Measurements from ENCODE around the gene XKR7. TPM values are rescaled to one million over a fixed set of nuclear protein-coding genes. Genes with fewer than 3 reads are reported as not detected.

XKR7 gene
- total and polyA plus RNA-seq, 10 of the 15 experiments (the other 5 are each of a cell fraction or from before 2014, with no cell fraction given), result not detected

DNA sequence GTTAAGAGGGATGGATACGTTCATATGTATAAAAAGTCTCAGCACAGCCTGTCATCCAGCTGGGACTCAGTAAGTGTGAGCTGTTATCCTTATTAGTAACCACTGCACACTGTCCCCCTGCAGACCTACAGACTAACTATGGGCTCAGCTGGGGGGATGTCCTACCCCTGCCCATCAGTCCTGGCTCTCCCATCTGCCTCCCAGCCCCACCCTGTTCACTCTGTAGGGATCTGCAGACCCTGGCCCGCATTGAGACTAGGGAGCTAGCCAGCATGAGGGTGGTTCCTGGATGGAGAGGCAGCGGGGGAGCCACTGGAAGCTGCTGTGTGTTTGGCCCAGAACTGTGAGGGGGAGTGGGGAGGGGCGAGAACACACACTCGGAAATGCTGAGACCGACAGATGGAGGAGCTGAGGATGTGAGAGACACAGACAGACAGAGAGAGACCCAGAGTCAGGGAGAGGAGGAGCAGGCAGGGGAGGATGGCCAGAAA is 17.1 kb downstream of the XKR7 start:
- H2AFZ ChIP-seq (ENCODE audit: control insufficient read depth, low read depth, low read length), result no peak overlapping the region
- CTCF ChIA-PET, result no interaction called here
- DNase-seq (ENCODE audit: low read depth, low spot score) (no peak), FAIRE-seq (no peak), ATAC-seq (no peak)
- WGBS (ENCODE audit: insufficient coverage, insufficient replicate concordance, low lambda C conversion rate, missing lambda C conversion rate), result 2% methylated on average over 6 of the region's 6 CpGs
- H3K4me2 ChIP-seq (ENCODE audit: control insufficient read depth, insufficient read depth), result no peak overlapping the region
- no TSS peak for BruUV-seq (replicated peaks)
- in situ Hi-C loops (cut with MboI) (no loop called here), intact Hi-C loops (cut with micrococcal nuclease; ENCODE audit: unreplicated experiment) (no loop called here)
- H3K9ac ChIP-seq (ENCODE audit: control insufficient read depth, insufficient read depth, low read length), result no peak overlapping the region
- no peaks in the 10 kb centered on the region for H3K9me3 ChIP-seq (replicated peaks; ENCODE audit: control insufficient read depth, insufficient read depth, low read length)
- POLR2A ChIA-PET, result no interaction called here
- no peaks in the 10 kb centered on the region for H3K36me3 ChIP-seq (ENCODE audit: control insufficient read depth in 2 of 2, insufficient read depth in 2 of 2, low read length in 1 of 2)
- H3K27me3 ChIP-seq (replicated peaks in 1 of 2; ENCODE audit: control insufficient read depth in 2 of 2, insufficient read depth in 2 of 2, low read length in 1 of 2), result no peaks in the 10 kb centered on the region; a peak in 1 of 4 replicates
- no peak overlapping the region for H3K4me3 ChIP-seq
- H3K27ac ChIP-seq (ENCODE audit: control insufficient read depth, insufficient read depth), result no peak overlapping the region
- SMC1A ChIA-PET (ENCODE audit: uncharacterized antibody, unreplicated experiment), result no interaction called here
- H3K79me2 ChIP-seq (ENCODE audit: control insufficient read depth, insufficient read depth, low read length), result no peaks in the 10 kb centered on the region
- RAD21 ChIA-PET (ENCODE audit: unreplicated experiment), result interaction anchor here (1.1 kb wide), 1 partner anchor 132 kb away, joined by 3 read pairs; no protein-coding TSS in a partner anchor
- no peak for TF ChIP-seq RUNX3 (IDR thresholded peaks at IDR 0.05; ENCODE audit: low read length)
- TF ChIP-seq NRF1 (conservative IDR thresholded peaks at IDR 0.05; ENCODE audit: low read depth, low read length), result no peak
- no peak for TF ChIP-seq CBX5 (IDR thresholded peaks at IDR 0.05; ENCODE audit: low read depth)
- no peak for TF ChIP-seq TARDBP (IDR thresholded peaks at IDR 0.05; ENCODE audit: borderline replicate concordance)
- no peak for TF ChIP-seq ZSCAN29 (IDR thresholded peaks at IDR 0.05)
- no peak for TF ChIP-seq POLR2AphosphoS5 (IDR thresholded peaks at IDR 0.05; ENCODE audit: low read length)
- TF ChIP-seq IKZF2 (IDR thresholded peaks at IDR 0.05), result no peak
- no peaks in the 10 kb centered on the region for H4K20me1 ChIP-seq (ENCODE audit: control insufficient read depth, insufficient read depth)
- no peaks in the 10 kb centered on the region for H3K4me1 ChIP-seq (ENCODE audit: control insufficient read depth, insufficient read depth, low read length)

DNA sequence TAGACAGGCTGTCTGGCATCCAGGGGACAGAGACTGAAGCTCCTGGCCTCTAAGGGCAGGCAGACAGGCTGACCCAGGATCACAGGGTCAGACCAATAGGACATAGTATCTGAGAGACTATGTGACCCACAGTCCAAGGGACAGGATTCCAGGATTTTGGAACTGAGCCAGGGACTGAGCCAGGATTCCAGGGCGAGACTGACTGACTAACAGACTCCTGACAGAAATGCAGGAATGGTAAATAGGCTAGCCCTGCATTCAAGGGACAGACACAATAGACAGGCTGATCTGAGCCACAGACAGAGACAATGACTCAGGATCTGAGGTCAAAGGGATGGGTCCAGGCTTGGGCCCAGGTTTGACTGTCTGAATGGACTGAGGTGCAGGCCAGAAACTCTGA is 19.8 kb downstream of the XKR7 start:
- TF ChIP-seq SUPT20H (IDR thresholded peaks at IDR 0.05; ENCODE audit: borderline replicate concordance, control insufficient read depth, low read depth, low read length) (no peak), RB1 (IDR thresholded peaks at IDR 0.05; ENCODE audit: borderline replicate concordance) (no peak), CBX5 (IDR thresholded peaks at IDR 0.05; ENCODE audit: low read depth) (no peak), RAD21 (IDR thresholded peaks at IDR 0.05; ENCODE audit: insufficient read depth, low read depth, low read length) (no peak), ZBED1 (IDR thresholded peaks at IDR 0.05; ENCODE audit: borderline replicate concordance) (no peak), TCF3 (IDR thresholded peaks at IDR 0.05; ENCODE audit: borderline replicate concordance, insufficient read depth, low read depth, low read length) (no peak), ZNF207 (IDR thresholded peaks at IDR 0.05; ENCODE audit: borderline replicate concordance) (no peak), EZH2 (IDR thresholded peaks at IDR 0.05; ENCODE audit: borderline replicate concordance, control insufficient read depth, low read depth, low read length) (no peak)
- TF ChIP-seq, protein P1, sequence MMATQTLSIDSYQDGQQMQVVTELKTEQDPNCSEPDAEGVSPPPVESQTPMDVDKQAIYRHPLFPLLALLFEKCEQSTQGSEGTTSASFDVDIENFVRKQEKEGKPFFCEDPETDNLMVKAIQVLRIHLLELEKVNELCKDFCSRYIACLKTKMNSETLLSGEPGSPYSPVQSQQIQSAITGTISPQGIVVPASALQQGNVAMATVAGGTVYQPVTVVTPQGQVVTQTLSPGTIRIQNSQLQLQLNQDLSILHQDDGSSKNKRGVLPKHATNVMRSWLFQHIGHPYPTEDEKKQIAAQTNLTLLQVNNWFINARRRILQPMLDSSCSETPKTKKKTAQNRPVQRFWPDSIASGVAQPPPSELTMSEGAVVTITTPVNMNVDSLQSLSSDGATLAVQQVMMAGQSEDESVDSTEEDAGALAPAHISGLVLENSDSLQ (IDR thresholded peaks at IDR 0.05), result no peak
- TF ChIP-seq, protein P2, sequence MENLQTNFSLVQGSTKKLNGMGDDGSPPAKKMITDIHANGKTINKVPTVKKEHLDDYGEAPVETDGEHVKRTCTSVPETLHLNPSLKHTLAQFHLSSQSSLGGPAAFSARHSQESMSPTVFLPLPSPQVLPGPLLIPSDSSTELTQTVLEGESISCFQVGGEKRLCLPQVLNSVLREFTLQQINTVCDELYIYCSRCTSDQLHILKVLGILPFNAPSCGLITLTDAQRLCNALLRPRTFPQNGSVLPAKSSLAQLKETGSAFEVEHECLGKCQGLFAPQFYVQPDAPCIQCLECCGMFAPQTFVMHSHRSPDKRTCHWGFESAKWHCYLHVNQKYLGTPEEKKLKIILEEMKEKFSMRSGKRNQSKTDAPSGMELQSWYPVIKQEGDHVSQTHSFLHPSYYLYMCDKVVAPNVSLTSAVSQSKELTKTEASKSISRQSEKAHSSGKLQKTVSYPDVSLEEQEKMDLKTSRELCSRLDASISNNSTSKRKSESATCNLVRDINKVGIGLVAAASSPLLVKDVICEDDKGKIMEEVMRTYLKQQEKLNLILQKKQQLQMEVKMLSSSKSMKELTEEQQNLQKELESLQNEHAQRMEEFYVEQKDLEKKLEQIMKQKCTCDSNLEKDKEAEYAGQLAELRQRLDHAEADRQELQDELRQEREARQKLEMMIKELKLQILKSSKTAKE (IDR thresholded peaks at IDR 0.05; ENCODE audit: low read depth, poor library complexity, severe bottlenecking), result no peak
- Histone ChIP-seq H3K79me2 (ENCODE audit: control insufficient read depth, insufficient read depth, low read length) (no peaks in the 10 kb centered on the region), H3K27ac (ENCODE audit: control insufficient read depth, insufficient read depth) (no peak overlapping the region), H3K4me1 (ENCODE audit: control insufficient read depth, insufficient read depth, low read length) (no peaks in the 10 kb centered on the region), H3K36me3 (ENCODE audit: control insufficient read depth in 2 of 2, insufficient read depth in 2 of 2, low read length in 1 of 2) (no peaks in the 10 kb centered on the region), H4K20me1 (ENCODE audit: control insufficient read depth, insufficient read depth) (no peaks in the 10 kb centered on the region), H3K9ac (ENCODE audit: control insufficient read depth, insufficient read depth, low read length) (no peak overlapping the region), H2AFZ (ENCODE audit: control insufficient read depth, low read depth, low read length) (no peak overlapping the region), H3K4me2 (ENCODE audit: control insufficient read depth, insufficient read depth) (no peak overlapping the region), H3K9me3 (replicated peaks; ENCODE audit: control insufficient read depth, insufficient read depth, low read length) (no peaks in the 10 kb centered on the region), H3K27me3 (replicated peaks in 1 of 2; ENCODE audit: control insufficient read depth in 2 of 2, insufficient read depth in 2 of 2, low read length in 1 of 2) (no peaks in the 10 kb centered on the region; a peak in 2 of 4 replicates), H3K4me3 (no peak overlapping the region)
- intact Hi-C loops (cut with micrococcal nuclease; ENCODE audit: unreplicated experiment) (no loop called here), in situ Hi-C loops (cut with MboI) (no loop called here)
- ChIA-PET CTCF (no interaction called here), RAD21 (ENCODE audit: unreplicated experiment) (no interaction called here), POLR2A (no interaction called here), SMC1A (ENCODE audit: uncharacterized antibody, unreplicated experiment) (no interaction called here)
- WGBS (ENCODE audit: insufficient coverage, insufficient replicate concordance, low lambda C conversion rate, missing lambda C conversion rate), result 0% methylated on average over 1 of the region's 1 CpG
- no peak for DNase-seq (ENCODE audit: low read depth, low spot score)
- no peak for FAIRE-seq
- BruUV-seq (replicated peaks), result no TSS peak
- no peak for ATAC-seq

All from GM12878 (cell line).